Right hindlimb (tissue), 1 donor: ENCODE results near the gene CACNG7.

Source experiments
- DNase-seq: peaks from one replicate; pipeline ENCODE4 v3.0.0-alpha.2; 2018

Gene CACNG7

DNA sequence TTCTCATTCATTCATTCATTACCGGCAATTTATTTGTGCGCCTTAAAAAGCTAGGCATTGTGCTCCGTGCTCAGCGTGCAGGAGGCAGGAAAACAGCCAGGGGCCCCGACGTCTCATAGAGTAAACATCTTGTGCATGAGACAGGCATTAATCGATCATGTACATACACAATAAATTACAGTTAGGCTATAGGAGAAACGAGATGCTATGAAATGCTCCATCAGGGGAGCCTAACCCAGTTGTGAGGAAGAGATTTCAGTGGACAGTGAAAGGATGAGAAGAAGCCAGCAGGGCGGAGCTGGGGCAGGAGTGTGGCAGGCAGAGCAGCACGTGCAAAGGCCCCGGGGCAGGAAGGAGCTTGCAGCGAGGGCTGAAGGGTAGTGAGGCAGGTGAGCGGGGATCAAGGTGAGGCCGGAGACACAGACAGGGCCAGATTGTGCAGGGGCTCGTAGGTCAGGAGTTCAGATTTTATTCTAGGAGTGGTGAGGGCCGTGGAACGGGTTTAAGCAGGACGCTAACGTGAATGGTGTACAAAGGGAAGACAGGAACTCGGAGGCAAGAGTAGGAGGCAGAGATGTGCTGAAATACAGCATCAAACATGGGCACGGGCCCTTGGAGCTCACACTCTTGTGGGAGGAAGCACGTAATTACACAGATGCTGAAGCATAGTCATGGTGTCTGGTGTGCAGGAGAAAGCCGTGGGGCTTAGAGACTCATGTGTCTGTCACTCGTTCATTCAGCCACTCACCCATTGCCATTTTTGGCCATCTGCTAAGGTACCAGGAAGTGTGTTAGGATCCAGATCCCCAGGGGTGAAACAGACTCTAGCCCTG, 74.6 kb downstream of the CACNG7 start:
- no peak for DNase-seq

DNA sequence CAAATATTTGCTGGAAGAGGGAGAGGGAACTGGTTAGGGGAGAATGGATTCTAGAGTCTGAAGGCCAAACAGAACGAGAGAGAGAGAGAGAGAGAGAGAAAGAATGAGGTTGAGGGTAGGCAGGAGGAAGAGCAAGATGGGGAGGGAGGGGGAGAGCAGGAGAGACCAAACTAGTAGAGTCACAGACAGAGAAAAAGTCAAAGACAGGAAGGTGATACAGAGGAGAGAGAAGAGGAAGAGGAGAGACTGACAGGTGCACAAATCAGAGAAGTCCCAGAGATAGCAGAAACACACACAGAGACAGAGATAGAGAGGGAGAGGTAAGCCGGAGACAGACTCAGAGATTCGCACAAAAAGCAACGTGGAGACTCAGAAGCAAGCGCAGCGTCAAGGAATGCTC, 76.8 kb downstream of the CACNG7 start:
- no peak for DNase-seq

DNA sequence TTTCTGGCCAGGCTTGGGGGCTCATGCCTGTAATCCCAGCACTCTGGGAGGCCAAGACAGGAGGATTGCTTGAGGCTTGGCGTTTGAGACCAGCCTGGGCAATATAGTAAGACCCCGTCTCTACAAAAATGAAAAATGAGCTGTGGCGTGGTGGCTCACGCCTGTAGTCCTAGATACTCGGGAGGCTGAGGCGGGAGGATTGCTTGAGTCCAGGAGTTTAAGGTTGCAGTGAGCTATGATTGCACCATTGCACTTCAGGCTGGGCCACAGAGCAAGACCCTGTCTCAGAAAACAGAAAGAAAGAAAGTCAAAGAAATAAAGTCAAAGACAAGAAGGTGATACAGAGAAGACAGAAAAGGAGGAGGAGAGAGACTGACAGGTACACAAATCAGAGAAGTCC, 79.9 kb downstream of the CACNG7 start:
- no peak for DNase-seq

DNA sequence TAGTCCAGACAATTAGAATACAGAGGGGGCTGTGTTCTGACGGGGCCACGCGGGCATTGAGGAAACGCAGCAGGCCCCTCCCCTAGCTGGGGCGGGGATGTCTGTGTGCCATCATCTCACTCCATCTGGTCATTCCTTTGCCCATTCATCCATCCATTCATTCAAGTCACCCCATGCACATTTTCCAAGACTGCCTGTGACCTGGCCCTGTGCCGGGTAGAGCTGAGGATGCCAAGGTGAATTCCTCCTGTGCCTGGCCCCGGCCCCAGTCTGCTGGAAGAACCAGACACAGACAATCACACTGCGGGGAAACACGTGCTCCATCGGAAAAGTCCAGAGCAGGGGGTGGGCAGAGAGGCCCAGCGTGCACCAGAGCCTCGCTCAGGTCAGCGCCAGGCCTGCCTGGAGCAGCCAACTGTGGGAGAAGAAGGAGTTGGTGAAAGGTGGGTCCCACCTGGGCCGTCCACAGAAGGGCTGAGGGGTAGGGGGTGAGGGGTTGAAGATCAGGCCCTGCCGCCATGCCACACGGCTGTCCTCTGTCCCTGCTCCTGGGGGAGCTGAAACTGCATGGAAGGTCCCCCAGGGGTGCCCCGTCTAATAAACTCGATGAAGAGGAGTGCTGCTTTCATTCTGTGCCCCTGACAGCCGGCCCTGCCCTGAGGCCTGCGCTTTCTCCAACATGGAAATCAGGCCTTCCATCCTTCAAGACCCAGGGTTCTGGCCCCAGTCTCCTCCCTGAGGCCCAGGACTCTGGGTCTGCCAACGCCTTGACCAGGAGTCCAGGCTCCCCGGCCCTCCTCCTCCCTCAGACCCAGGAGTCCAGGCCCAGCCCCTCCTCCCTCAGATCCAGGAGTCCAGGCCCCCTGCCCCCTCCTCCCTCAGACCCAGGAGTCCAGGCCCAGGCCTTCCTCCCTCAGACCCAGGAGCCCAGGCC, 80.8 kb downstream of the CACNG7 start:
- DNase-seq, result peak; percentile 26

DNA sequence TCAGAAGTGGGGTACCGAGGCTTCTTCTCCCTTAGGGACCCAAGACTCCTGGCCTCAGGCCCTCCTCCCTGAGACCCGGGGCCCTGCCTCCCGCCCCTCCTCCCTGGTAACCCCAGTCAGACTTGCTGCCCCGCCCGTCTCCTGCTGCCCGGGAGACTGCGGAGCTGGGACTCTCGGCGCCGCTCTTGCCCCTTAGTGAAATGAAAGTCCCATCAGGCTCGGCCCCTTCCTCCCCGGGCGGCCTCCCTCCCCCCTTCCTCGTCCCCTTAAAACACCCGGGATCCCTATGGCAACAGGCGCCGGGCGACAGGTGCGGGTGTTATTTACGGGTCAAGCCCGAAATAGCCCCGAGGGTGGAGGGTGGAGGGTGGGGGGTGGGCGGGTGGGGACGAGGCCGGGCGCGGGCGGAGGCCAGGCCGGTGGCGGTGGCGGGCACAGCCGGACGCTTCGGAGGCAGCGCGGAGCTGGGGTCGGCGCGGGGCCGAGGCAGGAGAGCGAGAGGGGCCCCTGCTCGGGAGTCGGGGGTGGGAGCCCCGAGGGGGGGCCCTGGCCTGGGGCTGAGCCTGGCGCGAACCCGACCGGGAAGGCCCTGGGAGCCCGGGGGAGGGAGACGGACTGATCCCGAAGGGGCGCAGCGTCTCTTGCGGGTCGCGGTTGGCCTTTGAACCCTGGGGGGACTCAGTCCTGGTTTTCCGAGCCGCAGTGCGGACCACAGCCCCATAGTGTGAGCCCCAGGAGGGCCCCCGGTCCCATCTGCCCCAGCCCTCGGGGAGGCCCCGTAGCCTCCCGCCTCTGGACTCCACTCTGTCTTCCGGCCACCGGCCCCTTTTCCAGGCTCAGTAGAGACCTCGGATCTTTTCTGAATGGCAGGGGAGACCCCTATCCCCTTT, 82.4 kb downstream of the CACNG7 start, which contains the start of gene CACNG6:
Gene CACNG6, plus strand, starts transcription at position 414 of the 890 bp plus-strand sequence. CDS start 1,241 bp downstream, outside the sequence.
- DNase-seq, result peak; percentile 50

DNA sequence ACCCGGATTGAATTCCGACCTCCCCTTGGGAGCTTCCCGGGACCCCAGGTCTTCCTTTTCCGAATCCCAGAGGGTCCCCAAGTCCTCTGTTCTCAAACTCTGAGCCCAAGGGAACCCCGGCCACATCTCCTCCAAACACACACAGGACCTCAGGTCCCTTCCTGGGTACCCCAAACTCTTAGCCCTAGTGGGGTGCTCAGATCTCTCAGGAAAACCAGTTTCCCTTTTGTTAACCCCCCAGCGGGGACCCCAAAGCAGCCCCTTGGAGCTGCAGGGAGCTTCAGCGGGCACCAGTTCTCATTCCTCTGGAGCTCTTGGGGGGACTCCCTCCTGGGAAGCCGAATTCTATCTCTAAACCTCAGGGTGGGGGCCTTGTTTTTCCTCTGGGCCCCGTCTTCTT, 83.1 kb downstream of the CACNG7 start:
- DNase-seq, result no peak

DNA sequence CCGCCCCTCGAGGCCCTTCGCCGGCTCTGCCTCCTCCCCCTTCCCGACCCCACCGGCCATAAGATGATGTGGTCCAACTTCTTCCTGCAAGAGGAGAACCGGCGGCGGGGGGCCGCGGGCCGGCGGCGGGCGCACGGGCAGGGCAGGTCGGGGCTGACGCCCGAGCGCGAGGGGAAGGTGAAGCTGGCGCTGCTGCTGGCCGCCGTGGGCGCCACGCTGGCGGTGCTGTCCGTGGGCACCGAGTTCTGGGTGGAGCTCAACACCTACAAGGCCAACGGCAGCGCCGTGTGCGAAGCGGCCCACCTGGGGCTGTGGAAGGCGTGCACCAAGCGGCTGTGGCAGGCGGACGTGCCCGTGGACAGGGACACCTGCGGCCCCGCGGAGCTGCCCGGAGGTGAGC, 83.7 kb downstream of the CACNG7 start:
- DNase-seq, result no peak

DNA sequence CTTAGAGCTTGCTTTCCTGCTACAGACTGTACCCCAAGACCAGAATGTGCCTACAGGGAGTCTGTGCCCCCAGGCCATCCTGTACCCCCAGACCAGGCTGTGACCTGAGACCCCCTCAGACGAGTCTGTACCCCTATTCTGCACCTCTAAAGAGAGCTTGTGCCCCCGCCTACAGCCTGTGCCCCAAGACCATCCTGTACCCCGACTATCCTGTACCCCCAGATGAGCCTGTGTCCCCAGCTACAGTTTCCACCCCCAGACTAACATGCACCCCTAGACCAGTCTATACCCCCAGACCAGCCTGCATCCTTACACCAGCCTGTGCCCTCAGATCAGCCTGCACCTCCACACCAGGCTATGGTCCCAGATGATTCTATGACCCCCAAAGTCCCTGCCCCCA, 84.4 kb downstream of the CACNG7 start:
- no peak for DNase-seq
